Mesothelial cell of epicardium (in vitro differentiated cells): Measurements from ENCODE around the gene CD44. TPM values are rescaled to one million over a fixed set of nuclear protein-coding genes. Genes with fewer than 3 reads are reported as not detected.

Experiments used
- DNase-seq, 2 experiments: peaks; one replicate each; pipeline ENCODE4 v3.0.0; 2021; ENCODE audit warnings: low spot score in 2 of 2; ENCODE audit not compliant: unreplicated experiment in 2 of 2
- H3K27ac Mint-ChIP-seq: 2 replicates; pipeline ENCODE4 v1.8.0; 2021; ENCODE audit warnings: mixed read lengths
- H3K27me3 Mint-ChIP-seq: 2 replicates; pipeline ENCODE4 v1.8.0; 2021; ENCODE audit warnings: low read depth, mixed read lengths
- H3K36me3 Mint-ChIP-seq: 2 replicates; pipeline ENCODE4 v1.8.0; 2021; ENCODE audit warnings: mixed read lengths
- H3K4me1 Mint-ChIP-seq: 2 replicates; pipeline ENCODE4 v1.8.0; 2021; ENCODE audit warnings: mixed read lengths
- H3K4me3 Mint-ChIP-seq: 2 replicates; pipeline ENCODE4 v1.8.0; 2021; ENCODE audit warnings: mild to moderate bottlenecking, moderate library complexity, mixed read lengths
- H3K9me3 Mint-ChIP-seq: 2 replicates; pipeline ENCODE4 v1.8.0; 2021; ENCODE audit warnings: mixed read lengths
- total RNA-seq: library from RNA; stranded (reverse); gene quantifications from 3 replicates; pipeline ENCODE4 v1.2.1, GENCODE V29; 2021
- TF ChIP-seq, protein P1 (sequence below): fragments of 200-600 bp; sonication (generic); IDR thresholded peaks from one replicate; pipeline ENCODE4 v1.5.0; 2021; ENCODE audit warnings: antibody characterized with exemption; ENCODE audit not compliant: unreplicated experiment

The CD44 gene
- total RNA-seq, 1 donor from 2014 or later = 1.9 TPM

DNA sequence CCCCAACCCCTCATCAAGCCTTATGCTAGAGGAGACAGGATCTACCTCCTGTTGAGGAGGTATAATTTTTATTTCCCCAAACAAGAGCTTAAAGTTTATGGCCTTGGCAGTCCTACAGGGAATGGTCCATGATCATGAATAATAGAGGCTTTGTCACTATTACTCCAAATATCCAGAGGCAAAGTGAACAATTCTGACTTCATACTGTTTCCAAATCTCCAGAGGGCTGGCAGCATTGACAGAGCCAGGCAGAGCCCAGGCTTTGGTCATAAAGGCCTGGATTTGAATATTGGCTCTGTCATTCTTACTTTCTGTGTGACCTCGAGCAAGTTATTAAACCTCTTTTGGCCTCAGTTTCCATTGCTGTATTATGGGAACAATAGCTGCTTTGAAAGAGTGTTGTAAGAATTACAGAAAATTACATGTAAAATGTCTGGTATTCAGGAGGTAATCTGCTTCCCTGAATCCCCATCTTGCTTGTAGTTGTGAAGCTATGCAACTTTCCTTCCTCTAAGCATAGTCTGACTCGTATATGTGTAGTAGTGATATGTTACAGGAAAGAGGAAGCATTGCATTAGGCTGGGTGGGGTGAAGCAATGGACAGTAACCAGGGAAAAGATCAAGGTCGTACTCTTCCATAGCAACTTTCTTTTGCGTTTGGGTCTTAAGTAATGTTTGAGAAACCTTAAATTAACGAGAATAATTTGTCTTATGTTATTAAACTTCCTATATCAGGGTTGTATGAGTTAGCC, 88.8 kb downstream of the CD44 start:
- no peaks in the 10 kb centered on the region for H3K9me3 Mint-ChIP-seq
- H3K27me3 Mint-ChIP-seq = no peaks in the 10 kb centered on the region
- no peak overlapping the region for H3K4me3 Mint-ChIP-seq
- TF ChIP-seq, protein P1, sequence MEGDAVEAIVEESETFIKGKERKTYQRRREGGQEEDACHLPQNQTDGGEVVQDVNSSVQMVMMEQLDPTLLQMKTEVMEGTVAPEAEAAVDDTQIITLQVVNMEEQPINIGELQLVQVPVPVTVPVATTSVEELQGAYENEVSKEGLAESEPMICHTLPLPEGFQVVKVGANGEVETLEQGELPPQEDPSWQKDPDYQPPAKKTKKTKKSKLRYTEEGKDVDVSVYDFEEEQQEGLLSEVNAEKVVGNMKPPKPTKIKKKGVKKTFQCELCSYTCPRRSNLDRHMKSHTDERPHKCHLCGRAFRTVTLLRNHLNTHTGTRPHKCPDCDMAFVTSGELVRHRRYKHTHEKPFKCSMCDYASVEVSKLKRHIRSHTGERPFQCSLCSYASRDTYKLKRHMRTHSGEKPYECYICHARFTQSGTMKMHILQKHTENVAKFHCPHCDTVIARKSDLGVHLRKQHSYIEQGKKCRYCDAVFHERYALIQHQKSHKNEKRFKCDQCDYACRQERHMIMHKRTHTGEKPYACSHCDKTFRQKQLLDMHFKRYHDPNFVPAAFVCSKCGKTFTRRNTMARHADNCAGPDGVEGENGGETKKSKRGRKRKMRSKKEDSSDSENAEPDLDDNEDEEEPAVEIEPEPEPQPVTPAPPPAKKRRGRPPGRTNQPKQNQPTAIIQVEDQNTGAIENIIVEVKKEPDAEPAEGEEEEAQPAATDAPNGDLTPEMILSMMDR = no peak
- peaks cover 12% of the 10 kb centered on the region for H3K4me1 Mint-ChIP-seq
- H3K36me3 Mint-ChIP-seq = no peaks in the 10 kb centered on the region
- no peak overlapping the region for H3K27ac Mint-ChIP-seq
- no peak for DNase-seq

DNA sequence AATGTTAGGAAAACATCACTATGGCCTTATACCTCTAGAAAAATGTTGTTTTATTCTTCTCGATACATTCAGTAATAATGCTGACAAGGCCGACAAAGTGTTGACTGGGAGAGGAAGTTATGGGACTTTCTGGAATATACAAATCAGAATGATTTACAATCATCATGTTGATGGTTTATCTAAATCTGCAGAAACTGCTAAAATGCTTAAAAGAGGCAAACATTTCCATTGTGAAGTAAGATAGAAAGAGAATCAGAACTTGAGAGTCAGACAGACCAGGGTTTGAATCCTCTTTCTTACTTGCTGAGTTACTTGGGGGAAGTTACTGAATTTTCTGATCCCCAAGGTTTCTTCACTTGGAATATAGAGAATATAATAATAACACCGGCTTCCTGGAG, 89.4 kb downstream of the CD44 start:
- no peaks in the 10 kb centered on the region for H3K9me3 Mint-ChIP-seq
- no peaks in the 10 kb centered on the region for H3K36me3 Mint-ChIP-seq
- H3K27me3 Mint-ChIP-seq = no peaks in the 10 kb centered on the region
- no peak overlapping the region for H3K4me3 Mint-ChIP-seq
- DNase-seq = no peak
- H3K4me1 Mint-ChIP-seq = peaks cover 7% of the 10 kb centered on the region
- TF ChIP-seq, protein P1 = no peak
- H3K27ac Mint-ChIP-seq = no peak overlapping the region

DNA sequence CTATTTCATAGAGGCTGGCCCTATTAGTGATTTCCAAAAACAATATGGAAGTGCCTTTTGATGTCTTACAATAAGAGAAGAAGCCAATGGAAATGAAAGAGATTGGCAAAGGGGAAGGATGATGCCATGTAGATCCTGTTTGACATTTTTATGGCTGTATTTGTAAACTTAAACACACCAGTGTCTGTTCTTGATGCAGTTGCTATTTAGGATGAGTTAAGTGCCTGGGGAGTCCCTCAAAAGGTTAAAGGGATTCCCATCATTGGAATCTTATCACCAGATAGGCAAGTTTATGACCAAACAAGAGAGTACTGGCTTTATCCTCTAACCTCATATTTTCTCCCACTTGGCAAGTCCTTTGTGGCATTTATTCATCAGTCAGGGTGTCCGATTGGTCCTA, 91.4 kb downstream of the CD44 start:
- peaks cover 2% of the 10 kb centered on the region for H3K36me3 Mint-ChIP-seq
- H3K9me3 Mint-ChIP-seq = peaks cover 16% of the 10 kb centered on the region
- H3K4me3 Mint-ChIP-seq = no peak overlapping the region
- H3K27me3 Mint-ChIP-seq = no peaks in the 10 kb centered on the region
- H3K27ac Mint-ChIP-seq = no peak overlapping the region
- TF ChIP-seq, protein P1 = no peak
- DNase-seq = no peak
- no peaks in the 10 kb centered on the region for H3K4me1 Mint-ChIP-seq

DNA sequence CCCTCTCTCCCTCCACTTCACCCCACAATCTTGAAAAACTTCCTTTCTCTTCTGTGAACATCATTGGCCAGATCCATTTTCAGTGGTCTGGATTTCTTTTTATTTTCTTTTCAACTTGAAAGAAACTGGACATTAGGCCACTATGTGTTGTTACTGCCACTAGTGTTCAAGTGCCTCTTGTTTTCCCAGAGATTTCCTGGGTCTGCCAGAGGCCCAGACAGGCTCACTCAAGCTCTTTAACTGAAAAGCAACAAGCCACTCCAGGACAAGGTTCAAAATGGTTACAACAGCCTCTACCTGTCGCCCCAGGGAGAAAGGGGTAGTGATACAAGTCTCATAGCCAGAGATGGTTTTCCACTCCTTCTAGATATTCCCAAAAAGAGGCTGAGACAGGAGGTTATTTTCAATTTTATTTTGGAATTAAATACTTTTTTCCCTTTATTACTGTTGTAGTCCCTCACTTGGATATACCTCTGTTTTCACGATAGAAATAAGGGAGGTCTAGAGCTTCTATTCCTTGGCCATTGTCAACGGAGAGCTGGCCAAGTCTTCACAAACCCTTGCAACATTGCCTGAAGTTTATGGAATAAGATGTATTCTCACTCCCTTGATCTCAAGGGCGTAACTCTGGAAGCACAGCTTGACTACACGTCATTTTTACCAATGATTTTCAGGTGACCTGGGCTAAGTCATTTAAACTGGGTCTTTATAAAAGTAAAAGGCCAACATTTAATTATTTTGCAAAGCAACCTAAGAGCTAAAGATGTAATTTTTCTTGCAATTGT, 92.3 kb downstream of the CD44 start:
- TF ChIP-seq, protein P1 = no peak
- H3K27me3 Mint-ChIP-seq = no peaks in the 10 kb centered on the region
- H3K4me1 Mint-ChIP-seq = no peaks in the 10 kb centered on the region

DNA sequence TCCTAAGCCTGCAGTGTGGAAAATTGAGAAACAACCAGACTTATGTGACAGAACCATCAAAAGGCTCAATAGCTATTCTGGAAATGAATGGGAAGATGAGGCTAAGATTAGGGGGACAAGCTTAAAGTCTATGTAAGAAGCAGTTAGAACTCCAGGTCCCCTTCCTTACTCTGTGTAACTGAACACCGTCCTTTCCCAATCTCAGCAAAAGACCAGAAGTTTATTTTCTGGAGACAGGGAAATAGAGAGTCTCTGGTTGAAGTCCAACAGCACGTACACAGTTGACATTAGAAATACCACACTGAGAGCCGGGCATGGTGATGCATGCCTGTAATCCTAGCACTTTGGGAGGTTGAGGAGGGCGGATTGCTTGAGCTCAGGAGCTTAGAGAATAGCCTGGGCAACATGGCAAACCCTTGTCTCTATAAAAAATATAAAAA, 93.9 kb downstream of the CD44 start:
- H3K27ac Mint-ChIP-seq = no peak overlapping the region

More for the DNA sequence above, 92.3 kb downstream of the CD44 start:
- no peak for DNase-seq
- H3K27ac Mint-ChIP-seq = no peak overlapping the region
- peaks cover 16% of the 10 kb centered on the region for H3K9me3 Mint-ChIP-seq
- H3K36me3 Mint-ChIP-seq = peaks cover 2% of the 10 kb centered on the region
- H3K4me3 Mint-ChIP-seq = no peak overlapping the region

More for the DNA sequence above, 93.9 kb downstream of the CD44 start:
- Mint-ChIP-seq H3K36me3 (peaks cover 2% of the 10 kb centered on the region), H3K27me3 (no peaks in the 10 kb centered on the region), H3K4me3 (no peak overlapping the region), H3K9me3 (peaks cover 16% of the 10 kb centered on the region), H3K4me1 (peaks cover 2% of the 10 kb centered on the region)
- DNase-seq = no peak
- TF ChIP-seq, protein P1 = no peak
